SK-N-SH treated with all-trans-retinoic acid at 6 μM for 48 hours (cell line): Measurements from ENCODE around the gene KCNK15.

Source experiments
- ATAC-seq: fragments of 200-7000 bp; cut with Tn5 transposase; 3 replicates; pipeline ENCODE4 v1.9.1; 2020; ENCODE audit warnings: mild to moderate bottlenecking, moderate library complexity
- ARNTL ChIP-seq: fragments of 450-650 bp; formaldehyde crosslinking; IDR thresholded peaks from 2 replicates; pipeline ENCODE4 v1.5.0; 2020; ENCODE audit warnings: low read depth, mild to moderate bottlenecking, moderate library complexity, borderline replicate concordance
- BACH2 ChIP-seq: fragments of 250-450 bp; sonication (Bioruptor Pico); IDR thresholded peaks from 2 replicates; pipeline ENCODE4 v1.9.0; 2021; ENCODE audit warnings: mild to moderate bottlenecking, borderline replicate concordance
- CREB5 ChIP-seq: fragments of 250-450 bp; sonication (Bioruptor Pico); IDR thresholded peaks from 2 replicates; pipeline ENCODE4 v1.5.1; 2020; ENCODE audit warnings: low read depth, mild to moderate bottlenecking, moderate library complexity
- CSDC2 ChIP-seq: fragments of 250-450 bp; sonication (Bioruptor Pico); IDR thresholded peaks from 2 replicates; pipeline ENCODE4 v1.5.0; 2020; ENCODE audit warnings: mild to moderate bottlenecking, moderate library complexity
- ESRRG ChIP-seq: fragments of 250-450 bp; sonication (Bioruptor Pico); IDR thresholded peaks from 2 replicates; pipeline ENCODE4 v1.6.1; 2021; ENCODE audit warnings: mild to moderate bottlenecking
- GLIS3 ChIP-seq: fragments of 250-450 bp; sonication (Bioruptor Pico); IDR thresholded peaks from 2 replicates; pipeline ENCODE4 v1.5.0; 2020; ENCODE audit warnings: mild to moderate bottlenecking, moderate library complexity
- ISL1 ChIP-seq: fragments of 250-450 bp; sonication (Bioruptor Pico); IDR thresholded peaks from 2 replicates; pipeline ENCODE4 v2.1.2; 2022; ENCODE audit warnings: mild to moderate bottlenecking, moderate library complexity
- PATZ1 ChIP-seq: fragments of 250-450 bp; sonication (Bioruptor Pico); IDR thresholded peaks from 2 replicates; pipeline ENCODE4 v1.8.0; 2020; ENCODE audit warnings: mild to moderate bottlenecking, moderate library complexity, borderline replicate concordance
- POU6F1 ChIP-seq: fragments of 250-450 bp; sonication (Bioruptor Pico); IDR thresholded peaks from 2 replicates; pipeline ENCODE4 v1.8.0; 2021; ENCODE audit warnings: low read depth, mild to moderate bottlenecking, moderate library complexity, borderline replicate concordance
- PPARA ChIP-seq: fragments of 250-450 bp; sonication (Bioruptor Pico); IDR thresholded peaks from 2 replicates; pipeline ENCODE4 v1.5.0; 2020; ENCODE audit warnings: mild to moderate bottlenecking, borderline replicate concordance
- RARB ChIP-seq: fragments of 250-450 bp; sonication (Bioruptor Pico); IDR thresholded peaks from 2 replicates; pipeline ENCODE4 v1.8.0; 2021; ENCODE audit warnings: mild to moderate bottlenecking, moderate library complexity
- SNAI2 ChIP-seq: fragments of 250-450 bp; sonication (Bioruptor Pico); IDR thresholded peaks from 2 replicates; pipeline ENCODE4 v1.5.0; 2020; ENCODE audit warnings: mild to moderate bottlenecking, moderate library complexity
- TCF4 ChIP-seq: fragments of 250-450 bp; sonication (Bioruptor Pico); IDR thresholded peaks from 2 replicates; pipeline ENCODE4 v1.8.0; 2021; ENCODE audit warnings: mild to moderate bottlenecking, moderate library complexity, borderline replicate concordance
- TOX ChIP-seq: fragments of 250-450 bp; sonication (Bioruptor Pico); IDR thresholded peaks from 2 replicates; pipeline ENCODE4 v1.8.0; 2021; ENCODE audit warnings: mild to moderate bottlenecking, moderate library complexity, borderline replicate concordance
- TSHZ2 ChIP-seq: fragments of 250-450 bp; sonication (Bioruptor Pico); IDR thresholded peaks from 2 replicates; pipeline ENCODE4 v1.5.0; 2020; ENCODE audit warnings: mild to moderate bottlenecking, moderate library complexity
- ZC3H10 ChIP-seq: fragments of 250-450 bp; sonication (Bioruptor Pico); IDR thresholded peaks from 2 replicates; pipeline ENCODE4 v1.5.1; 2021; ENCODE audit warnings: mild to moderate bottlenecking, moderate library complexity
- ZFP3 ChIP-seq: fragments of 250-450 bp; sonication (Bioruptor Pico); IDR thresholded peaks from 2 replicates; pipeline ENCODE4 v1.5.0; 2020; ENCODE audit warnings: mild to moderate bottlenecking, moderate library complexity
- ZFP30 ChIP-seq: fragments of 450-650 bp; formaldehyde crosslinking; IDR thresholded peaks from 2 replicates; pipeline ENCODE4 v1.5.0; 2022; ENCODE audit warnings: mild to moderate bottlenecking, moderate library complexity
- ZNF565 ChIP-seq: fragments of 450-650 bp; formaldehyde crosslinking; conservative IDR thresholded peaks from 2 replicates; pipeline ENCODE4 v1.5.0; 2020; ENCODE audit warnings: low read depth, mild to moderate bottlenecking, moderate library complexity
- ZNF70 ChIP-seq: fragments of 450-650 bp; formaldehyde crosslinking; IDR thresholded peaks from 2 replicates; pipeline ENCODE4 v1.5.0; 2020; ENCODE audit warnings: mild to moderate bottlenecking, moderate library complexity
- ZNF8 ChIP-seq: fragments of 450-650 bp; formaldehyde crosslinking; IDR thresholded peaks from 2 replicates; pipeline ENCODE4 v1.5.0; 2020; ENCODE audit warnings: mild to moderate bottlenecking, moderate library complexity

Gene KCNK15

DNA sequence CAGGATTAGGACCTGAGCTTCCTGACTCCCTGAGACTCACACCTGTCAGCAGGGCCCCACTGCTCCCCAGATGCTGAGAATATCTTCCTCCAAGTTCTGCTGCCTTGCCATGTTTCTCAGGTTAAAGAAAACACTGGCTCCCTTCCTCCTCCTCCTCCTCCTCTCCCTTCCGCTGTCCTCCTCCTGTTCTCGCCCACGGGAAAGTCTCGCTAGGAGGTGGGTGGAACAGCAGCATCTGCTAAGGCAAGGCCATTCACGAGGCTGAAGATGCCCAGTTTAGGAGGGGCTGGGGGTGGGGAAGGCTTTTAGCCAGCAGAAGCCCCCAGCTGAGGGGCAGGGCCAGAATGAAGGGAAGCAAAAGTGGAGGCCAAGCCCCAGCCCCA is 23.8 kb downstream of the KCNK15 start (continued):
- TF ChIP-seq PATZ1 (CRISPR knock-in tag) (no peak), ZFP3 (CRISPR knock-in tag) (no peak), TCF4 (no peak), ISL1 (CRISPR knock-in tag) (no peak), GLIS3 (CRISPR knock-in tag) (no peak), RARB (no peak)

DNA sequence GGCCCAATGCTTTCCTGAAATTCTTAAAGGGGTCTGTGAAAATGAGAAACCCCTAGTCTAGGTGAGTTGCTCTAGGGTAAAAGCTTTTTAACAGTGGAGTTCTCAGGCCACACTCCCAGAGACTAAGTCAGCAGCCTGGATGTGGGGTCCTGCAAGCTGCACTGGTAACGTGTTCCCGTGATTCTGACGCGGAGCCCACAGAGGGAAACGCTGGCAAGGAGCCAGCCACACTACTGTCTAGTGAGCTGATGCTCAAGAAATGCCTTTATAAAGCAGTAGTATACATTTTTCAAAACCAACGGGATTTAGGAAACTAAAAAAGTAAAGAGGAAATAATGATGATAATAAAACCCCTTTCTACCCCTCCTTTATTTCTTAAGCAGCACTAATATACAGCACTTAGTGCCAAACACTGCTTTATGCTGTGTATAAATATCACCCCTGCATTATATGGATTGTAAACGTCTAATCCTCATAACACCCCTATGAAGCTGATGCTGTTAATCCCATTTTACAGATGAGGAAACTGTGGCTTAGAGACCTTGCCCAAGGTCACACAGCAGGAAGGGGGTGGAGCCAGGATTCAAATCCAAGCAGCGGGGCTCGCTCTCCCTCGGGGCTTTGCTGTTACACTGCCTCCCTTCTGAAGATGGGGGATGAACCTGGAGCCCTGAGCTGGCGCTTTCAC is 25.0 kb downstream of the KCNK15 start:
- TF ChIP-seq ESRRG: no peak
- no peak for TF ChIP-seq ARNTL (CRISPR knock-in tag)
- TF ChIP-seq ZFP30 (CRISPR knock-in tag): no peak
- no peak for TF ChIP-seq PPARA
- TF ChIP-seq ZC3H10 (CRISPR knock-in tag): no peak
- TF ChIP-seq POU6F1: no peak
- no peak for TF ChIP-seq SNAI2 (CRISPR knock-in tag)
- TF ChIP-seq ZNF565 (CRISPR knock-in tag): no peak
- TF ChIP-seq CREB5 (CRISPR knock-in tag): no peak
- no peak for TF ChIP-seq TSHZ2 (CRISPR knock-in tag)
- TF ChIP-seq TOX: no peak
- TF ChIP-seq TCF4: no peak
- no peak for TF ChIP-seq BACH2 (CRISPR knock-in tag)
- TF ChIP-seq PATZ1 (CRISPR knock-in tag): no peak
- ATAC-seq: no peak

- no peak for ATAC-seq
- TF ChIP-seq POU6F1: no peak
- TF ChIP-seq BACH2 (CRISPR knock-in tag): no peak
- TF ChIP-seq ZNF8: no peak
- TF ChIP-seq ARNTL (CRISPR knock-in tag): no peak
- TF ChIP-seq ZNF70: no peak
- no peak for TF ChIP-seq TOX
- TF ChIP-seq ZFP30 (CRISPR knock-in tag): no peak
- TF ChIP-seq CREB5 (CRISPR knock-in tag): no peak
- no peak for TF ChIP-seq TCF4
- no peak for TF ChIP-seq RARB
- no peak for TF ChIP-seq PPARA
- TF ChIP-seq ZFP3 (CRISPR knock-in tag): no peak
- TF ChIP-seq CSDC2 (CRISPR knock-in tag): no peak
- TF ChIP-seq SNAI2 (CRISPR knock-in tag): no peak
- no peak for TF ChIP-seq TSHZ2 (CRISPR knock-in tag)
Measured at GRCh38 chr20:44771172-44771535, 25.5 kb downstream of the KCNK15 start.
